HepG2 (cell line): ENCODE results near the gene VRK3. TPM values are rescaled to one million over a fixed set of nuclear protein-coding genes. Genes with fewer than 3 reads are reported as not detected.

Experiments
- ATM ChIP-seq: fragments of 450-650 bp; IDR thresholded peaks from 2 replicates; pipeline ENCODE4 v1.7.1; 2017; ENCODE audit warnings: mild to moderate bottlenecking, borderline replicate concordance
- BCLAF1 ChIP-seq: fragments of 450-650 bp; IDR thresholded peaks from 2 replicates; pipeline ENCODE4 v1.6.1; 2017; ENCODE audit warnings: mild to moderate bottlenecking
- FOXP1 ChIP-seq, 2 experiments: fragments of 450-650 bp in 1 of 2; IDR thresholded peaks; 2 replicates each; pipeline ENCODE4 v1.6.1; 2017 to 2018; ENCODE audit warnings: antibody characterized with exemption in 1 of 2
- JUN ChIP-seq: sonication (generic); formaldehyde crosslinking; IDR thresholded peaks from 2 replicates; pipeline ENCODE4 v1.4.0; 2020; ENCODE audit warnings: mild to moderate bottlenecking, missing genetic modification reagents
- KDM2A ChIP-seq: sonication (generic); formaldehyde crosslinking; IDR thresholded peaks from 2 replicates; pipeline ENCODE4 v1.4.0; 2020; ENCODE audit warnings: low read depth, missing genetic modification reagents, borderline replicate concordance
- NFKBIZ ChIP-seq: IDR thresholded peaks from 2 replicates; pipeline ENCODE4 v1.6.1; 2018; ENCODE audit warnings: missing genetic modification reagents, missing compliant biosample characterization
- NR2C2 ChIP-seq: sonication (generic); formaldehyde crosslinking; IDR thresholded peaks from 2 replicates; pipeline ENCODE4 v1.4.0; 2020; ENCODE audit warnings: missing genetic modification reagents, mild to moderate bottlenecking, moderate library complexity, borderline replicate concordance
- RBM22 ChIP-seq: fragments of 200-400 bp; formaldehyde crosslinking; optimal IDR thresholded peaks from 2 replicates; pipeline ENCODE3; 2017; ENCODE audit warnings: mild to moderate bottlenecking, low read length, moderate library complexity
- RELA ChIP-seq: sonication (generic); formaldehyde crosslinking; IDR thresholded peaks from 2 replicates; pipeline ENCODE4 v1.4.0; 2020; ENCODE audit warnings: missing genetic modification reagents
- SRSF4 ChIP-seq: fragments of 200-400 bp; formaldehyde crosslinking; IDR thresholded peaks from one replicate; pipeline ENCODE4 v1.6.1; 2018; ENCODE audit warnings: mild to moderate bottlenecking, low read depth, low read length, moderate library complexity; ENCODE audit not compliant: poor library complexity, severe bottlenecking
- ZBTB20 ChIP-seq: sonication (generic); formaldehyde crosslinking; IDR thresholded peaks from 2 replicates; pipeline ENCODE4 v1.8.1; 2023; ENCODE audit warnings: missing genetic modification reagents, low read depth, mild to moderate bottlenecking, borderline replicate concordance
- ZBTB37 ChIP-seq: sonication (generic); formaldehyde crosslinking; IDR thresholded peaks from 2 replicates; pipeline ENCODE4 v1.4.0; 2020; ENCODE audit warnings: mild to moderate bottlenecking, missing genetic modification reagents
- ZFP1 ChIP-seq: IDR thresholded peaks from 2 replicates; pipeline ENCODE4 v1.6.1; 2016
- ZFP90 ChIP-seq: sonication (generic); formaldehyde crosslinking; IDR thresholded peaks from 2 replicates; pipeline ENCODE4 v1.8.0; 2022; ENCODE audit warnings: missing genetic modification reagents, mild to moderate bottlenecking, inconsistent platforms, borderline replicate concordance
- ZNF282 ChIP-seq: fragments of 450-650 bp; IDR thresholded peaks from 2 replicates; pipeline ENCODE4 v1.6.1; 2018; ENCODE audit not compliant: partially characterized antibody
- ZNF3 ChIP-seq: IDR thresholded peaks from 2 replicates; pipeline ENCODE4 v1.7.0; 2017; ENCODE audit warnings: inconsistent platforms
- ZNF317 ChIP-seq: sonication (generic); formaldehyde crosslinking; IDR thresholded peaks from 2 replicates; pipeline ENCODE4 v1.5.0; 2020; ENCODE audit warnings: mild to moderate bottlenecking, missing genetic modification reagents
- ZNF530 ChIP-seq: sonication (generic); formaldehyde crosslinking; IDR thresholded peaks from 2 replicates; pipeline ENCODE4 v1.5.0; 2020; ENCODE audit warnings: low read depth, mild to moderate bottlenecking, missing genetic modification reagents
- ZNF543 ChIP-seq: sonication (generic); formaldehyde crosslinking; IDR thresholded peaks from 2 replicates; pipeline ENCODE4 v1.4.0; 2020; ENCODE audit warnings: mild to moderate bottlenecking, missing genetic modification reagents
- ZNF556 ChIP-seq: sonication (generic); formaldehyde crosslinking; IDR thresholded peaks from 2 replicates; pipeline ENCODE4 v1.4.0; 2020; ENCODE audit warnings: mild to moderate bottlenecking, missing genetic modification reagents, borderline replicate concordance
- ZNF639 ChIP-seq: conservative IDR thresholded peaks from 2 replicates; pipeline ENCODE4 v1.6.1; 2018; ENCODE audit warnings: missing genetic modification reagents
- ZXDC ChIP-seq: sonication (generic); formaldehyde crosslinking; IDR thresholded peaks from 2 replicates; pipeline ENCODE4 v1.5.0; 2020; ENCODE audit warnings: mild to moderate bottlenecking, missing genetic modification reagents
- polyA plus RNA-seq, 8 experiments: library from polyadenylated mRNA; depleted of rRNA in 3 of 8; stranded (reverse) in 7 of 8; unstranded in 1 of 8; fragments of >200 nt; fragmentation: Illumina TruSeq in 4 of 8; extraction: Trizol in 4 of 8; gene quantifications; 2 replicates each; pipeline versions ENCODE4 v1.2.1 to v1.2.3, GENCODE V29; 2011 to 2016; ENCODE audit warnings: low read depth in 4 of 8, missing spikeins in 1 of 8, mixed read lengths in 1 of 8; ENCODE audit not compliant: insufficient read depth in 1 of 8
- total RNA-seq, 5 experiments: library from RNA; depleted of rRNA; stranded (reverse); fragments of >200 nt; fragmentation: Illumina TruSeq; extraction: Trizol; gene quantifications; 2 replicates each; pipeline ENCODE4 v1.2.3, GENCODE V29; 2016; ENCODE audit warnings: low read depth in 1 of 5

VRK3 gene
- total and polyA plus RNA-seq, 2 of the 13 experiments (the other 11 are each of a cell fraction or from before 2014, with no cell fraction given), result 23.8 to 28.3 TPM

GRCh38 chr19:49929611-49930482 lies 95.3 kb downstream of the VRK3 start (continued):
- no peak for TF ChIP-seq ZBTB37 (CRISPR knock-in tag)
- TF ChIP-seq ZNF317 (CRISPR knock-in tag), result 0 out of 2 replicates have a peak, but pooled peaks have one; percentile 70
- no peak; the same call in 1 of the 2 replicates for TF ChIP-seq ZNF639 (CRISPR knock-in tag)
- 0 out of 2 replicates have a peak, but pooled peaks have one; percentile 31 for TF ChIP-seq NR2C2 (CRISPR knock-in tag)
- TF ChIP-seq ZFP90 (CRISPR knock-in tag), result peak; percentile 95
- no peak; the same call in 1 of the 2 replicates for TF ChIP-seq ZFP1 (CRISPR knock-in tag)
- peak; percentile 84 for TF ChIP-seq KDM2A
- TF ChIP-seq NFKBIZ (CRISPR knock-in tag), result no peak
- no peak for TF ChIP-seq ZNF556 (CRISPR knock-in tag)
- no peak for TF ChIP-seq FOXP1 (IDR thresholded peaks at IDR 0.05)
- no peak for TF ChIP-seq FOXP1 (CRISPR knock-in tag; IDR thresholded peaks at IDR 0.05)
- TF ChIP-seq SRSF4, result no peak
- no peak for TF ChIP-seq BCLAF1
- peak; percentile 65 for TF ChIP-seq RBM22
- no peak for TF ChIP-seq ZNF3
- no peak for TF ChIP-seq RELA
- TF ChIP-seq ZNF282, result no peak
- no peak; the same call in 1 of the 2 replicates for TF ChIP-seq ZNF543 (CRISPR knock-in tag)
- TF ChIP-seq JUN (CRISPR knock-in tag), result no peak
- no peak for TF ChIP-seq ZNF530 (CRISPR knock-in tag)
- no peak for TF ChIP-seq ZBTB20
- TF ChIP-seq ZXDC (CRISPR knock-in tag), result 0 out of 2 replicates have a peak, but pooled peaks have one; percentile 52
- TF ChIP-seq ATM, result no peak
